DOHH2 (cell line): ENCODE data around the gene C4BPB.

Experiments used
- H3F3A ChIP-seq: fragments of 200-600 bp; sonication (generic), shearing (Covaris generic); 2 replicates; pipeline ENCODE4 v1.6.0; 2016; ENCODE audit warnings: antibody characterized with exemption, mild to moderate bottlenecking; ENCODE audit not compliant: control insufficient read depth, insufficient read depth
- H3K27ac ChIP-seq: fragments of 200-600 bp; sonication (generic); 2 replicates; pipeline ENCODE4 v1.5.1; 2014; ENCODE audit warnings: low read depth, mild to moderate bottlenecking, low read length, moderate library complexity
- H3K27me3 ChIP-seq: fragments of 200-600 bp; sonication (generic); 2 replicates; pipeline ENCODE4 v1.6.1; 2014; ENCODE audit warnings: mild to moderate bottlenecking, low read length, mixed read lengths; ENCODE audit not compliant: control insufficient read depth
- H3K36me3 ChIP-seq: fragments of 200-600 bp; sonication (generic); 2 replicates; pipeline ENCODE4 v1.6.1; 2014; ENCODE audit warnings: mild to moderate bottlenecking, low read length, moderate library complexity, mixed read lengths; ENCODE audit not compliant: control insufficient read depth
- H3K4me1 ChIP-seq: fragments of 200-600 bp; sonication (generic); 2 replicates; pipeline ENCODE4 v1.6.1; 2014; ENCODE audit warnings: mild to moderate bottlenecking, low read length, mixed read lengths; ENCODE audit not compliant: control insufficient read depth
- H3K4me2 ChIP-seq: fragments of 200-600 bp; sonication (generic); 2 replicates; pipeline ENCODE4 v1.6.0; 2014; ENCODE audit warnings: mild to moderate bottlenecking, low read length, moderate library complexity
- H3K4me3 ChIP-seq: fragments of 200-600 bp; sonication (generic); 2 replicates; pipeline ENCODE4 v1.5.1; 2014; ENCODE audit warnings: mild to moderate bottlenecking, low read length, mixed read lengths
- H3K79me2 ChIP-seq: fragments of 200-600 bp; sonication (generic); 2 replicates; pipeline ENCODE4 v1.6.1; 2014; ENCODE audit warnings: mild to moderate bottlenecking, low read length, mixed read lengths; ENCODE audit not compliant: control insufficient read depth
- H3K9me2 ChIP-seq: fragments of 200-600 bp; sonication (generic); replicated peaks from 2 replicates; pipeline ENCODE4 v1.6.1; 2014; ENCODE audit warnings: mild to moderate bottlenecking, low read length, mixed read lengths; ENCODE audit not compliant: control insufficient read depth
- H3K9me3 ChIP-seq: fragments of 200-600 bp; sonication (generic); 2 replicates; pipeline ENCODE4 v1.6.1; 2014; ENCODE audit warnings: antibody characterized with exemption, low read length, mixed read lengths; ENCODE audit not compliant: control insufficient read depth, insufficient read depth
- H4K20me1 ChIP-seq: fragments of 200-600 bp; sonication (generic); 2 replicates; pipeline ENCODE4 v1.6.0; 2014; ENCODE audit warnings: low read depth, mild to moderate bottlenecking, antibody characterized with exemption, low read length, moderate library complexity; ENCODE audit not compliant: control insufficient read depth, insufficient read depth
- EZH2phosphoT487 ChIP-seq: fragments of 200-600 bp; sonication (generic); IDR thresholded peaks from 2 replicates; pipeline ENCODE4 v1.6.1; 2017; ENCODE audit warnings: borderline replicate concordance, mild to moderate bottlenecking, antibody characterized with exemption, low read length, moderate library complexity, mixed read lengths
- TF ChIP-seq, protein P1 (sequence below): fragments of 200-600 bp; sonication (generic); IDR thresholded peaks from one replicate; pipeline ENCODE4 v1.5.1; 2014; ENCODE audit warnings: antibody characterized with exemption, mild to moderate bottlenecking, low read depth, low read length; ENCODE audit not compliant: poor library complexity, severe bottlenecking

Gene C4BPB

GRCh38 chr1:207045453-207045852, 43.2 kb upstream of the C4BPB start:
- TF ChIP-seq, protein P1, sequence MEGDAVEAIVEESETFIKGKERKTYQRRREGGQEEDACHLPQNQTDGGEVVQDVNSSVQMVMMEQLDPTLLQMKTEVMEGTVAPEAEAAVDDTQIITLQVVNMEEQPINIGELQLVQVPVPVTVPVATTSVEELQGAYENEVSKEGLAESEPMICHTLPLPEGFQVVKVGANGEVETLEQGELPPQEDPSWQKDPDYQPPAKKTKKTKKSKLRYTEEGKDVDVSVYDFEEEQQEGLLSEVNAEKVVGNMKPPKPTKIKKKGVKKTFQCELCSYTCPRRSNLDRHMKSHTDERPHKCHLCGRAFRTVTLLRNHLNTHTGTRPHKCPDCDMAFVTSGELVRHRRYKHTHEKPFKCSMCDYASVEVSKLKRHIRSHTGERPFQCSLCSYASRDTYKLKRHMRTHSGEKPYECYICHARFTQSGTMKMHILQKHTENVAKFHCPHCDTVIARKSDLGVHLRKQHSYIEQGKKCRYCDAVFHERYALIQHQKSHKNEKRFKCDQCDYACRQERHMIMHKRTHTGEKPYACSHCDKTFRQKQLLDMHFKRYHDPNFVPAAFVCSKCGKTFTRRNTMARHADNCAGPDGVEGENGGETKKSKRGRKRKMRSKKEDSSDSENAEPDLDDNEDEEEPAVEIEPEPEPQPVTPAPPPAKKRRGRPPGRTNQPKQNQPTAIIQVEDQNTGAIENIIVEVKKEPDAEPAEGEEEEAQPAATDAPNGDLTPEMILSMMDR: no peak
- no peak for TF ChIP-seq EZH2phosphoT487
- peaks cover 3% of the 10 kb centered on the region; the same call in 1 of the 2 replicates for H4K20me1 ChIP-seq
- no peak overlapping the region for H3K4me3 ChIP-seq
- peaks cover 4% of the 10 kb centered on the region for H3K4me1 ChIP-seq
- peaks cover 46% of the 10 kb centered on the region for H3K79me2 ChIP-seq
- H3K4me2 ChIP-seq: no peak overlapping the region
- peaks cover 33% of the 10 kb centered on the region for H3K36me3 ChIP-seq
- H3K27me3 ChIP-seq: peaks cover 5% of the 10 kb centered on the region
- H3K27ac ChIP-seq: no peak overlapping the region
- H3F3A ChIP-seq: no peaks in the 10 kb centered on the region
- H3K9me2 ChIP-seq: no peaks in the 10 kb centered on the region
- H3K9me3 ChIP-seq: no peaks in the 10 kb centered on the region

GRCh38 chr1:207047505-207047904, 41.2 kb upstream of the C4BPB start:
- H3K27me3 ChIP-seq: peaks cover 21% of the 10 kb centered on the region
- no peak overlapping the region for H3K27ac ChIP-seq
- H4K20me1 ChIP-seq: peaks cover 3% of the 10 kb centered on the region; the same call in 1 of the 2 replicates
- TF ChIP-seq, protein P1: no peak
- TF ChIP-seq EZH2phosphoT487: no peak
- H3K79me2 ChIP-seq: peaks cover 49% of the 10 kb centered on the region
- H3K4me3 ChIP-seq: no peak overlapping the region
- H3K9me2 ChIP-seq: no peaks in the 10 kb centered on the region
- peaks cover 36% of the 10 kb centered on the region for H3K36me3 ChIP-seq
- peaks cover 4% of the 10 kb centered on the region; the same call in 1 of the 2 replicates for H3K9me3 ChIP-seq
- peaks cover 4% of the 10 kb centered on the region; the same call in 1 of the 2 replicates for H3F3A ChIP-seq
- no peak overlapping the region for H3K4me2 ChIP-seq
- peaks cover 13% of the 10 kb centered on the region for H3K4me1 ChIP-seq

DNA sequence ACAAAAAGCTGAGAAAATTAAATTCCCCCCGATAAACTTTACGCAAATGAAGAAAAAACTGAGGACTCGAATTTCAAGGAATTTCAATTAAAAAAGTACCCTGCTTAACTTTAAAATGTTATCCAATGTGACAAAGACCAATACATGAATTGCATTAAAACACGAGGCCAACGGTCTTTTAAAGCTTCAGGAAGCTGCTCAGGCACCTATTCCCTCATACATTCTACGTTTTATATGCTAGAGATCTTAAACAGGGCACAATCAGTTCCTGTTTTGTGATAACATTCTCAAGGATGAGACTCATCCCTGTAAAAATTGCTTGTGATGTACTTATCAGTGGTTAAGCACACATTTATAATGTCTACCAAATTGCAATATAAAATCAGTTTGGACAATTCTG, 40.6 kb upstream of the C4BPB start:
- Histone ChIP-seq H3K9me3 (peaks cover 4% of the 10 kb centered on the region; the same call in 1 of the 2 replicates), H4K20me1 (peaks cover 3% of the 10 kb centered on the region; the same call in 1 of the 2 replicates), H3K4me2 (no peak overlapping the region), H3K36me3 (peaks cover 36% of the 10 kb centered on the region), H3K27ac (no peak overlapping the region), H3K9me2 (no peaks in the 10 kb centered on the region), H3K4me1 (peaks cover 15% of the 10 kb centered on the region), H3K79me2 (peaks cover 49% of the 10 kb centered on the region), H3K27me3 (peaks cover 24% of the 10 kb centered on the region), H3K4me3 (no peak overlapping the region), H3F3A (peaks cover 4% of the 10 kb centered on the region; the same call in 1 of the 2 replicates)
- TF ChIP-seq, protein P1: no peak
- no peak for TF ChIP-seq EZH2phosphoT487
